ENCODE measurements around the gene PROX1.

PROX1 gene

GRCh38 chr1:213987927-213988506, at the start of gene PROX1:
Gene PROX1, plus strand, starts transcription at chr1:213987973. Its CDS starts 8,563 bp downstream, at chr1:213996536.
- DNase-seq (ENCODE audit: low read depth in 2 of 2), result peak in 1 of 2 donors; percentile 23

- DNase-seq (ENCODE audit: low read depth in 2 of 2), result no peak
Measured at GRCh38 chr1:213938776-213939175, 49.0 kb upstream of the PROX1 start.

- DNase-seq (ENCODE audit: low read depth in 2 of 2), result no peak
Measured at GRCh38 chr1:213939888-213940287, 47.9 kb upstream of the PROX1 start.

- no peak for DNase-seq (ENCODE audit: low read depth in 2 of 2)
Measured at GRCh38 chr1:213940947-213941346, 46.8 kb upstream of the PROX1 start.

- DNase-seq (ENCODE audit: low read depth in 2 of 2), result no peak
Measured at GRCh38 chr1:213942061-213942460, 45.7 kb upstream of the PROX1 start.

- DNase-seq (ENCODE audit: low read depth in 2 of 2), result no peak
Measured at GRCh38 chr1:213947200-213947801, 40.5 kb upstream of the PROX1 start.

GRCh38 chr1:213951876-213952275, 35.9 kb upstream of the PROX1 start:
- no peak for DNase-seq (ENCODE audit: low read depth in 2 of 2)

GRCh38 chr1:213953806-213954205, 34.0 kb upstream of the PROX1 start:
- DNase-seq (ENCODE audit: low read depth in 2 of 2), result no peak

GRCh38 chr1:213956295-213956770, 31.4 kb upstream of the PROX1 start:
- no peak for DNase-seq (ENCODE audit: low read depth in 2 of 2)

- no peak for DNase-seq (ENCODE audit: low read depth in 2 of 2)
Measured at GRCh38 chr1:213958346-213958745, 29.4 kb upstream of the PROX1 start.

- no peak for DNase-seq (ENCODE audit: low read depth in 2 of 2)
Measured at GRCh38 chr1:213960963-213961362, 26.8 kb upstream of the PROX1 start.

GRCh38 chr1:213962508-213962907, 25.3 kb upstream of the PROX1 start:
- DNase-seq (ENCODE audit: low read depth in 2 of 2), result no peak

GRCh38 chr1:213966122-213966521, 21.7 kb upstream of the PROX1 start:
- DNase-seq (ENCODE audit: low read depth in 2 of 2), result no peak

- no peak for DNase-seq (ENCODE audit: low read depth in 2 of 2)
Measured at GRCh38 chr1:213968146-213968825, 19.5 kb upstream of the PROX1 start.

- DNase-seq (ENCODE audit: low read depth in 2 of 2), result no peak
Measured at GRCh38 chr1:213969958-213970555, 17.7 kb upstream of the PROX1 start.

- DNase-seq (ENCODE audit: low read depth in 2 of 2), result no peak
Measured at GRCh38 chr1:213972141-213972540, 15.6 kb upstream of the PROX1 start.

GRCh38 chr1:213973129-213973528, 14.6 kb upstream of the PROX1 start:
- DNase-seq (ENCODE audit: low read depth in 2 of 2), result no peak

GRCh38 chr1:213976665-213977485, 10.9 kb upstream of the PROX1 start:
- DNase-seq (ENCODE audit: low read depth in 2 of 2), result no peak

GRCh38 chr1:213977486-213977842, 10.3 kb upstream of the PROX1 start:
- no peak for DNase-seq (ENCODE audit: low read depth in 2 of 2)

- DNase-seq (ENCODE audit: low read depth in 2 of 2), result no peak
Measured at GRCh38 chr1:213977909-213978308, 9.9 kb upstream of the PROX1 start.

- no peak for DNase-seq (ENCODE audit: low read depth in 2 of 2)
Measured at GRCh38 chr1:213979751-213980586, 7.8 kb upstream of the PROX1 start.

All from stimulated activated CD4-positive, alpha-beta T cell treated with anti-CD3 and anti-CD28 coated beads, Interleukin-15, amount 100 ng/mL, for 48 hours (primary cell).